H1 (cell line): ENCODE data around the gene FGF23. TPM values are rescaled to one million over a fixed set of nuclear protein-coding genes. Genes with fewer than 3 reads are reported as not detected.

ENCODE experiments used
- CTCF ChIA-PET: fragments of 300-600 bp; sonication (Branson Sonifier 250); formaldehyde crosslinking; loops from one replicate; lab custom pipeline; 2021; ENCODE audit not compliant: partially characterized antibody; lab: Charles Lee
- POLR2A ChIA-PET: fragments of 300-600 bp; sonication (Branson Sonifier 250); formaldehyde crosslinking; loops from one replicate; lab custom pipeline; 2021; ENCODE audit warnings: inconsistent platforms; ENCODE audit not compliant: partially characterized antibody; lab: Charles Lee
- DNase-seq, 2 experiments: peaks; one replicate each; pipeline versions ENCODE4 v3.0.0 to v3.0.0-alpha.2; 2010 to 2022; ENCODE audit warnings: low spot score in 2 of 2, low read depth in 1 of 2, mixed read lengths in 1 of 2
- FAIRE-seq: peaks from 2 replicates; lab custom pipeline; 2011; peaks lifted over from hg19 to GRCh38; lab: Jason Lieb, UNC
- H2AFZ ChIP-seq: 2 replicates; pipeline ENCODE4 v1.8.1; 2012; ENCODE audit warnings: low read length, inconsistent platforms
- H2AK5ac ChIP-seq: 2 replicates; pipeline ENCODE4 v1.6.1; 2013; ENCODE audit warnings: low read depth, low read length
- H2BK120ac ChIP-seq: replicated peaks from 2 replicates; pipeline ENCODE3; 2013; ENCODE audit warnings: low read depth, low read length, inconsistent platforms
- H2BK12ac ChIP-seq: 2 replicates; pipeline ENCODE4 v1.6.1; 2013; ENCODE audit warnings: low read depth, low read length
- H2BK15ac ChIP-seq: 2 replicates; pipeline ENCODE4 v1.6.1; 2013; ENCODE audit warnings: low read length
- H2BK20ac ChIP-seq: 2 replicates; pipeline ENCODE4 v1.6.1; 2013; ENCODE audit warnings: low read length
- H2BK5ac ChIP-seq: 2 replicates; pipeline ENCODE4 v1.6.1; 2013; ENCODE audit warnings: low read depth, low read length
- H3K14ac ChIP-seq: 2 replicates; pipeline ENCODE4 v1.6.1; 2013; ENCODE audit warnings: inconsistent platforms; ENCODE audit not compliant: insufficient read length
- H3K18ac ChIP-seq: 2 replicates; pipeline ENCODE4 v1.6.1; 2013; ENCODE audit warnings: low read length; ENCODE audit errors: extremely low read depth
- H3K23ac ChIP-seq: 2 replicates; pipeline ENCODE4 v1.6.1; 2013; ENCODE audit warnings: inconsistent platforms; ENCODE audit not compliant: insufficient read length
- H3K23me2 ChIP-seq: 2 replicates; pipeline ENCODE4 v1.6.1; 2013; ENCODE audit warnings: low read depth, low read length
- H3K27ac ChIP-seq: 2 replicates; pipeline ENCODE4 v1.6.1; 2011; ENCODE audit warnings: low read depth, low read length, inconsistent platforms
- H3K27me3 ChIP-seq, 4 experiments: replicated peaks in 1 of 4; 1 replicate in 1 of 4; 2 replicates in 3 of 4; pipeline versions ENCODE4 v1.6.1 to v1.8.1; 2011 to 2013; ENCODE audit warnings: low read length in 3 of 4, mild to moderate bottlenecking in 3 of 4, inconsistent platforms in 2 of 4, mixed read lengths in 2 of 4, moderate library complexity in 1 of 4; ENCODE audit not compliant: control insufficient read depth in 3 of 4, insufficient read depth in 3 of 4; ENCODE audit errors: extremely low read depth in 1 of 4
- H3K36me3 ChIP-seq, 4 experiments: 2 replicates each; pipeline versions ENCODE4 v1.6.1 to v1.8.1; 2011 to 2013; ENCODE audit warnings: mild to moderate bottlenecking in 4 of 4, low read length in 3 of 4, moderate library complexity in 2 of 4, control low read depth in 1 of 4, inconsistent platforms in 1 of 4; ENCODE audit not compliant: insufficient read depth in 4 of 4, control insufficient read depth in 2 of 4
- H3K4ac ChIP-seq: replicated peaks from 2 replicates; pipeline ENCODE3; 2013; ENCODE audit warnings: low read length, low read depth, mixed read lengths, inconsistent platforms; ENCODE audit not compliant: insufficient read length
- H3K4me1 ChIP-seq, 4 experiments: replicated peaks in 1 of 4; 1 replicate in 1 of 4; 2 replicates in 3 of 4; pipeline versions ENCODE4 v1.6.1 to v1.8.1; 2011 to 2013; ENCODE audit warnings: low read length in 3 of 4, inconsistent platforms in 2 of 4, mixed read lengths in 1 of 4; ENCODE audit not compliant: insufficient read depth in 4 of 4, control insufficient read depth in 3 of 4
- H3K4me2 ChIP-seq, 2 experiments: 2 replicates each; pipeline versions ENCODE4 v1.6.1 to v1.8.1; 2011 to 2013; ENCODE audit warnings: low read depth in 2 of 2, low read length in 2 of 2, control low read depth in 1 of 2, inconsistent platforms in 1 of 2, mild to moderate bottlenecking in 1 of 2; ENCODE audit not compliant: insufficient read depth in 1 of 2
- H3K4me3 ChIP-seq, 4 experiments: fragments of 200-600, 300-600 bp in 1 of 4; sonication (generic), shearing (Covaris generic), sonication (Bioruptor Twin) in 1 of 4; 2 replicates each; pipeline versions ENCODE4 v1.5.1 to v1.8.1; 2011 to 2016; ENCODE audit warnings: low read length in 4 of 4, low read depth in 3 of 4, control low read depth in 2 of 4, inconsistent platforms in 2 of 4, mild to moderate bottlenecking in 2 of 4, mixed read lengths in 1 of 4, moderate library complexity in 1 of 4; ENCODE audit not compliant: insufficient read depth in 2 of 4; ENCODE audit errors: extremely low read depth in 1 of 4
- H3K56ac ChIP-seq: replicated peaks from 2 replicates; pipeline ENCODE3; 2013; ENCODE audit warnings: low read depth, mild to moderate bottlenecking, mixed read lengths, low read length, inconsistent platforms; ENCODE audit not compliant: insufficient read length
- H3K79me1 ChIP-seq: 2 replicates; pipeline ENCODE4 v1.6.1; 2013; ENCODE audit warnings: low read depth, low read length, control low read depth
- H3K79me2 ChIP-seq, 2 experiments: 2 replicates each; pipeline versions ENCODE4 v1.6.1 to v1.8.1; 2012 to 2013; ENCODE audit warnings: low read length in 2 of 2, mild to moderate bottlenecking in 2 of 2, inconsistent platforms in 1 of 2; ENCODE audit not compliant: insufficient read depth in 2 of 2, control insufficient read depth in 1 of 2
- H3K9ac ChIP-seq, 4 experiments: replicated peaks in 1 of 4; 1 replicate in 1 of 4; 2 replicates in 3 of 4; pipeline versions ENCODE4 v1.6.1 to v1.8.1; 2011 to 2013; ENCODE audit warnings: low read depth in 3 of 4, low read length in 3 of 4, control low read depth in 2 of 4, mild to moderate bottlenecking in 2 of 4, moderate library complexity in 2 of 4, inconsistent platforms in 1 of 4; ENCODE audit errors: extremely low read depth in 1 of 4
- H3K9me3 ChIP-seq, 2 experiments: 2 replicates each; pipeline versions ENCODE4 v1.6.1 to v1.8.1; 2012 to 2013; ENCODE audit warnings: mild to moderate bottlenecking in 2 of 2, moderate library complexity in 2 of 2, control low read depth in 1 of 2, inconsistent platforms in 1 of 2, low read depth in 1 of 2, low read length in 1 of 2, mixed read lengths in 1 of 2; ENCODE audit not compliant: insufficient read depth in 2 of 2
- H4K20me1 ChIP-seq, 2 experiments: replicated peaks in 1 of 2; 2 replicates each; pipeline versions ENCODE3 to v1.8.1; 2011 to 2013; ENCODE audit warnings: inconsistent platforms in 2 of 2, low read length in 2 of 2, mild to moderate bottlenecking in 1 of 2; ENCODE audit not compliant: insufficient read depth in 2 of 2, control insufficient read depth in 1 of 2
- H4K5ac ChIP-seq: 2 replicates; pipeline ENCODE4 v1.6.1; 2013; ENCODE audit warnings: low read length, low read depth, mixed read lengths, inconsistent platforms; ENCODE audit not compliant: insufficient read length
- H4K8ac ChIP-seq: 2 replicates; pipeline ENCODE4 v1.8.0; 2013; ENCODE audit warnings: mild to moderate bottlenecking, moderate library complexity, low read length, inconsistent platforms; ENCODE audit not compliant: insufficient read depth; ENCODE audit errors: extremely low read depth
- H4K91ac ChIP-seq: replicated peaks from 2 replicates; pipeline ENCODE3; 2013; ENCODE audit warnings: low read length, mixed read lengths, inconsistent platforms; ENCODE audit not compliant: insufficient read length
- ASH2L ChIP-seq: fragments of 200-600, 300-600 bp; sonication (generic); IDR thresholded peaks from one replicate; pipeline ENCODE4 v1.7.1; 2017; ENCODE audit warnings: low read length
- ATF2 ChIP-seq: IDR thresholded peaks from 2 replicates; pipeline ENCODE4 v1.6.1; 2012; ENCODE audit warnings: low read length, inconsistent platforms
- CBX8 ChIP-seq: fragments of 300-800, 300-1000 bp; sonication (generic); IDR thresholded peaks from 2 replicates; pipeline ENCODE4 v1.7.1; 2016; ENCODE audit warnings: low read depth, low read length, borderline replicate concordance
- CHD1 ChIP-seq: IDR thresholded peaks from 2 replicates; pipeline ENCODE4 v1.6.1; 2012; ENCODE audit warnings: low read depth, low read length, improper control_type of control experiment
- CREB1 ChIP-seq: IDR thresholded peaks from 2 replicates; pipeline ENCODE4 v1.6.1; 2012; ENCODE audit warnings: inconsistent platforms
- KDM1A ChIP-seq: fragments of 200-600, 300-600 bp; sonication (generic); IDR thresholded peaks from 2 replicates; pipeline ENCODE4 v1.7.1; 2016; ENCODE audit warnings: mild to moderate bottlenecking, low read length, borderline replicate concordance
- POU5F1 ChIP-seq: IDR thresholded peaks from 2 replicates; pipeline ENCODE4 v1.6.1; 2011; ENCODE audit warnings: low read depth, mild to moderate bottlenecking, low read length, moderate library complexity
- TAF1 ChIP-seq: IDR thresholded peaks from 2 replicates; pipeline ENCODE4 v1.6.1; 2011; ENCODE audit warnings: mild to moderate bottlenecking, low read depth, low read length
- WGBS, 2 experiments: shearing (Covaris generic) in 1 of 2; methylation state at CpG; one replicate each; pipeline versions ENCODE4 v1.1.6 to v1.1.7; 2013 to 2015; ENCODE audit warnings: low lambda C conversion rate in 2 of 2, mixed read lengths in 2 of 2, inconsistent platforms in 1 of 2, low coverage in 1 of 2, missing lambda C conversion rate in 1 of 2; ENCODE audit not compliant: insufficient replicate concordance in 2 of 2, insufficient coverage in 1 of 2, insufficient read length in 1 of 2; ENCODE audit errors: extremely low coverage in 1 of 2, missing lambda C conversion rate in 1 of 2; 5-methylcytosine and 5-hydroxymethylcytosine counted together
- polyA plus RNA-seq, 7 experiments: library from polyadenylated mRNA; depleted of rRNA in 3 of 7; stranded (reverse) in 5 of 7; unstranded in 2 of 7; fragments of >200 nt in 5 of 7; fragments of 200-250 nt in 2 of 7; gene quantifications; 1 replicate in 5 of 7; 2 replicates in 1 of 7; 4 replicates in 1 of 7; pipeline versions ENCODE4 v1.2.1 to v1.2.3, GENCODE V29; 2011 to 2013; ENCODE audit warnings: missing spikeins in 2 of 7, mixed read lengths in 2 of 7
- total RNA-seq: library from RNA; stranded (reverse); fragmentation: NEBNext Ultra II Directional; extraction: Animal tissue kit (Norgen Biotek cat#: 25700); gene quantifications from 2 replicates; pipeline ENCODE4 v1.2.1, GENCODE V29; 2021

The FGF23 gene
- total and polyA plus RNA-seq, 2 of the 8 experiments (the other 6 are each of a cell fraction or from before 2014, with no cell fraction given): 0.35 to 0.67 TPM

GRCh38 chr12:4424422-4424821 is 44.9 kb upstream of the FGF23 start:
- Histone ChIP-seq H3K9ac (no peak overlapping the region), H3K14ac (no peak overlapping the region), H3K36me3 (no peaks in the 10 kb centered on the region), H3K4me2 (no peak overlapping the region), H3K23ac (no peak overlapping the region), H3K18ac (no peak overlapping the region), H3K56ac (no peak overlapping the region), H4K5ac (no peak overlapping the region), H2AFZ (no peak overlapping the region), H3K27ac (no peak overlapping the region), H4K91ac (no peak overlapping the region), H3K9me3 (no peaks in the 10 kb centered on the region), H4K8ac (no peak overlapping the region), H2BK5ac (no peak overlapping the region), H2BK20ac (no peak overlapping the region), H3K23me2 (no peaks in the 10 kb centered on the region), H3K79me1 (no peaks in the 10 kb centered on the region), H2BK12ac (no peak overlapping the region), H3K4me3 (no peak overlapping the region), H3K27me3 (no peaks in the 10 kb centered on the region), H3K4ac (no peak overlapping the region), H2BK15ac (no peak overlapping the region), H2AK5ac (no peak overlapping the region), H4K20me1 (no peaks in the 10 kb centered on the region), H3K79me2 (no peaks in the 10 kb centered on the region), H2BK120ac (no peak overlapping the region), H3K4me1 (no peaks in the 10 kb centered on the region)
- CTCF ChIA-PET: interaction anchor here (1.0 to 1.2 kb wide), 3 partner anchors 13 to 102 kb away, joined by 3 to 4 read pairs (median 3); no protein-coding TSS in a partner anchor
- FAIRE-seq (no peak), DNase-seq (no peak)
- 88% methylated on average over 6 of the region's 6 CpGs; no CpG with 5 or more reads in 1 of the 2 experiments for WGBS, 2 experiments
- POLR2A ChIA-PET: no interaction called here
- TF ChIP-seq POU5F1 (no peak), ATF2 (no peak), ASH2L (no peak), TAF1 (no peak), CHD1 (no peak), CBX8 (no peak), KDM1A (no peak), CREB1 (no peak)
